Kasumi-1 (cell line): ENCODE measurements around the gene RIN3.

Experiments
- DNase-seq, 2 experiments: peaks; one replicate each; lab custom pipeline; 2025; lab: John Stamatoyannopoulos, UW

Gene RIN3

DNA sequence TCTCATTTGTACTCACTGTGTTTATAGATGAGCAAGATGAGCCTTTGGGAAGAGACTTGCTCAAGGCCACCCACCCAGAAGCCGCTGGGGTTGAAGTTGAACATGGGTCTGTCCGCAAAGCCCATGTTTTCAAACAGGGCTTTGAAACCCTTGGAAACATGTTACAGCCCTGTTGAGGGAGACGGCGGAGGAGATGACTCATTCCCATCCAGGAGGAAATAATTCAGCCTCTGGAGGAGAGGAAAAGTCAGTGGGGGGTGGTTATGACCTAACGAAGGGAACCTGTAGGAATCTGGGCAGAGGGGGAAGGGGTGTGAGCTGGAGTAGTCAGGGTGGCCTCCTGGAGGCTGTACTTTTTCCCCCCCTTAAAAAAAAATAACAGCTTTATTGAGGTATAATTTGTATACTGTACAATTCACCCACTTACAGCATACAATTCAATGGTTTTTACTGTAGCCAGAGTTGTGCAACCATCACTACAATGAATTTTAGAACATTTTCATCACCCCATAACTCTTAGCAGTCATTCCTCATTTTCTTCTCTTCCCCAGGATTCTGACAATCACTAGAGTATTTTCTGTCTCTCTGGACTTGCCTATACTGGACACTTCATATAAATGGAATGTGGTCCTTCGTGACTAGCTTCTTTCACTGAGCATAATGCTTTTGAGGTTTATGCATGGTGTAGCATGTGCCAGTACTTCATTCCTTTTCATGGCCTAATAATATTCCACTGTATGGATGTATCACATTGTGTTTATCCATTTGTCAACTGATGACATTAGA lies 1.9 kb upstream of the RIN3 start:
- DNase-seq: no peak

DNA sequence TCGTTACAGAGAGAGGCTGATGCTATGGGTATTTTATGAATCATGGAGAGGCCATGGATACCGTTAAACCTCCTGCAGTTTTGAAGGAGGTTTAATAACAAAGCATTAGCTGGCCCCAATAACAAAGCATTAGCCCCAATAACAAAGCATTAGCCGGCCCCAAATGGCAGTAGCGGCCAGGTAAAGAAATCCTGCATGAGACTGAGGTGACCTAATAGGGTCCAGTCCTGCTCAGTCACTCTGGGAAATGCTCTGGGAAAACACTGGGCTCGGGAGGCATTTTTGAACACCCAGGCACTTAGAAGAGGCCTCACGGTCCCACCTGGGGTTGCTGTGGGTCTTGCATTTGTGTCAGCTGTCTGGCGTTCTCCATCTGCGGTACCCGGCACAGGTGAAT lies 776 bp upstream of the RIN3 start:
- no peak for DNase-seq

DNA sequence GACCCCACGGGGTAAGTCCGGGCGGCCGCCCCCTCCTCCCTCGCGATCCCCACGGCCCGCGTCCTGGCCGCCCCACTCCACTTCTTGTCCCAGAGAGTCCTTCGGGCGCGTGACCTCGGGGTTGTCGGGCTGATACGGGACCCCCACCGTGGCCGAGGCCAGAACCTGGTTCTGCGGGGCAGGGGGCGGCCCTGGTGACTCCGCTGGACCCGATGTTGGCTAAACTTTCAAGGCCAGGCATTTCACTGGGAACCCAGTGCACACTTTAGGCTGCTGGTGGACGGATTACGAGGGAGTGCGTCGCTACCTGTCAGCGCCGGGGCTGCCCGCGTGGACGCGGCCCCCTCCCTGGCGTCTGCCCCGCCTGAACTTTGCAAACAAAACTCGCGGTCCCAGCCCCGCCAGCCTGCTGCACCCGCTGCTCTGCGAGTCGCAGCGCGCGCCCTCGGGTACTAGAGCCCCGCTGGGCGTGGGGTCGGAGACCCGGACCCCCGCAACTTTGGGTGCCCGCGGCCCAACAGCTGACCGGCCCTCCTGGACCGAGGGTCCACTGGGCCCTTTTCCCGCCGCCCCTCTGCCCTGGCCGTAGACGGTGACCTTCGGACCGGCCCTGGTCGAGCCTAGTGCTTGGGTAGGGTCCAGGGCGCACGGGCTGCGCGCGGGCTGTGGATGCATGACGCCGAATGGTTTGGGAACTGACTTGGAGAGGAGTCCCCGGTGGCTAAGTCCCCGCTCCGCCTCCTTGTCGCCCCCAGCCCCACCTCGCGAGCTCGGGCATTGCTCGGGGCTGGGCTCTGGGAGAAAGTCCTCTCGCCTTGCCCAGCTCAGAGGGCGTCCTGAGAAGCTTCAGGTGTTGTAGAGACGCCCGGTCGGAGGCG lies 624 bp downstream of the RIN3 start:
- DNase-seq: no peak

DNA sequence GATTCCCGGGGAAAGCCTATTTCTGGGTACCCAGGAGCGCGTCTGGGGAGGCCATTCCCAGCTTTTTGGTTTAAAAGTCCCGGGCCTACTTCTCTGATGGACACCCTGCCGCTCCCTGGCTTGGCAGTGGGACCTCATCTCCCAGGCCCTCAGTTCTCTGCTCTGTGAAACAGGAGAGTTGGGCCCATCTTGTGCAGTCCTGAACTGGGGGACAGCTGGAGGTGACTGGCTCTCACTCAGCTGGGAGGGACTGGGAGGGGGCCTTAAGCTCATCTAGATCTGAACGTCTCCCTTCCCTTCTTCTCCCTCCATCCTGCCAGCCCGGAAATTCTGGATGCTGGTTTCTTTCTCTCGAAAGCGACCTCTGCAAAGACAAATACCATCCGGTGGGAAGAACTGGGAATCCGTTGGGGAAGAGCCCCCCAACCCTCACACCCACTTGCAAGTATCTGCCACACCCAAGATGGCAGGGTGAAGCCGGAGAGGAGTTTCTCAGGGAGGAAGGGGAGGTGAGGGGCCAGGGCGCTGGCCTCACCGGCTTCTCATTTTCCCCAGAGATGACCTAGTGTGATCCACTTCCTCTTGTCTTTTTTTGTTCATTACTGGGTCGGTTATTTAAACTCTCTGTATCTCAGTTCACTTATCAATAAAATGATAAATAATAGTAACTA lies 1.4 kb downstream of the RIN3 start:
- no peak for DNase-seq

DNA sequence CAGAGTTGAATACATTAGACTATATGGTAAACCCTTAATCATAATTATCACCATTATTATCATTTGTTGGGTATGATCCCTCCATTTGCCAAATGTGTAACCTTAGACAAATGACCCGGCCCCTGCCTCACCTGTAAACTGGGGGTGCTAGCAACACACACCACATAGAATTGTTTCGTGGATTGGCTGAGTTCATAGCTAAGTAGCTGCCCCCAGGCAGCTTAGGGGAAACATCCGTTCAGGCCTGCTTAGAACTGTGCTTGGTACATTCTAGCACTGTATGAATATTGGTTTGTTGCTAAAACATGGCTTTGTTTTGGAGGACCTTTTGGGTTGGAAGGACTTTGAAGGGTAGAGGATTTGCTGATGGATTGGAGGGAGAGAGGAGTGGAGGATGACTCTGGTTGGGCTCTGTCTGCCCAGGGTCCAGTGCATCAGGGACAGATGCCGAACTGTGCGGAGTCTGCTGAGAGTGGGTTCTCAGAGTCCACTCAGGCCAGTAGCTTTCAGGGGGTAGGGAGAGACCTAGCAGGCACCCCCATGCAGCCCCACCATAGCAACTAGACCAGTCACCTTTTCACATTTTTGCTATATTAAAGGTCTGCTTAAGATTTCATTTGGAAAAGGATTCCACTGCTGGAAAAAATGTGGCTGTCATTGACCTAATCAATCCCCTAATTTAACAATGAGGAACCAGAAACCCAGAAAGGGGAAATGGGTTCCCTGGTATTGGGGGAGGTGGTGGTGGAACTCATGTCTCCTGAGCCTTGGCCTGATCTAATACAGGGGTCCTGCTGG lies 2.2 kb downstream of the RIN3 start:
- no peak for DNase-seq

DNA sequence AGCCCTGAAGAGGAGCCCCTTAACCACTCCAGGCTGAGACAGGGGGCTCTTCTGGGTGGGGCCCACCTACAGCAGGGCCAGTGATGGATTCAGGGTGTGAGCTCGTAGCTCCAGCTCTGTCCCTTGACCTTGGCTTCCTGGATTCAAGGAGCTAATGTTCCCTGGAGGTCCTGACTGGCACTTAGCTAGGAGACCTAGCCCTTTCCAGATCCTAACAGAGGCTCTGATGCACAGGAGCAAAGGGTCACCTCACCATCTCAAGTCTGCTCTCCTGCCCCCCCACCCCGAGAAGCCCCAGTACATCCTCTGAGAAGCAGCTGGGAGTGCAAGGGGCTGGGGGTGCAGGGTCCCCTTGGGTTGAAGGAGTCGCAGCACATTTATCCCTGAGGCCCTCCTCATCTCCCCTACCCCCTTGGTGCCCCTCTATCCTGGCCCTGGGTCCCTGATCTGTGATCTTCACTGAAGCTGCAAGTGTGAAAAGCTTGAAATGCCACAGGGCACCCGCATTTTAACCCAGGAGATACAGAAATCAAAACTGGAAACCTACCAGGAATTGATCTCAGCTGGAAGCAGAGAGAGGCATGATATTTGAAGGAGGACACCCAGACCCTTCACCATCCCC lies 2.9 kb downstream of the RIN3 start:
- no peak for DNase-seq

DNA sequence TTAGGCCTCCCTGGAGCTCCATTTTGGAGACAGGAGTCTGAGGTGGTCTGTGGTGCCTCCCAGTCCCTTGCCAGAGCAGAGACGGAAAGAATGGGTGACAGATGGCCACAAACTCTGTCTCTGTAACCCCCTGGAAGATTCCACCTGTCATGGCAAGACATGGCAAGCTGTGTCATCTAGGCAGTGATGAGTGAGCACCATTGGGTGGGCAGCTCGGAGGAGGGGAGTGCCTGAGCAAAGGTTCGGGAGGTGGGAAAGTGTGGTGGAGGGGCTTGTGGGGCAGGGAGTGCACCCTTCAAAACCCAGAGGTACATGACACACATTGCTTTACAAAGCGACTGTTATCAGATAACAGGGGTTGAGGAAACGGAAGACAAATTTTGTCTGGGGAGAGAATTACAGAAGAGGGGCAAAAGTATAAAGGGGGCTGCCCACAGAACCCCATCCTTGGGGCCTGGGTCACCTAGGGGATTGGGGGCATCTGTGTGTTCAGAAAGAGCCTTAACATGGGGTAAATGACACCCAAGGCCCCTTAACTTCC lies 3.5 kb downstream of the RIN3 start:
- DNase-seq: no peak

DNA sequence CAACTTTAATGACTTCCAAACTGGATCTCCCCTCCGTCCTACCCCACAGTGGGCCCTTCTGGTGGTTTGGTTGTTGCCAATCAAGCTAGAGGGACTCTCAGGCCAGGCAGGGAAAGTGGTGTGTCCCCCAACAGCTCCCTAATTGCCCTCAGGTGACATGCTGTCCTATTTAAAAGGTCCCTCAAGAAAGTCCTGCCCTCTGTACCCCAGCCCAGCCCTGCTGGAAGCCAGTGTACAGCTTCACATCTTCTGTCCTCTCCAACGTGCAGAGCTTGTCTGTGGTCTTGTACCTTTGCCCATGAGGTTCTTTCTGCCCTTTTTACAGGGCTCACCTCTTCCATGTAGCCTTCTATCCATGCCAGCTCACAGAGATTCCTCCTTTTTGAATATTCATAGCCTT lies 4.2 kb downstream of the RIN3 start:
- DNase-seq: no peak

DNA sequence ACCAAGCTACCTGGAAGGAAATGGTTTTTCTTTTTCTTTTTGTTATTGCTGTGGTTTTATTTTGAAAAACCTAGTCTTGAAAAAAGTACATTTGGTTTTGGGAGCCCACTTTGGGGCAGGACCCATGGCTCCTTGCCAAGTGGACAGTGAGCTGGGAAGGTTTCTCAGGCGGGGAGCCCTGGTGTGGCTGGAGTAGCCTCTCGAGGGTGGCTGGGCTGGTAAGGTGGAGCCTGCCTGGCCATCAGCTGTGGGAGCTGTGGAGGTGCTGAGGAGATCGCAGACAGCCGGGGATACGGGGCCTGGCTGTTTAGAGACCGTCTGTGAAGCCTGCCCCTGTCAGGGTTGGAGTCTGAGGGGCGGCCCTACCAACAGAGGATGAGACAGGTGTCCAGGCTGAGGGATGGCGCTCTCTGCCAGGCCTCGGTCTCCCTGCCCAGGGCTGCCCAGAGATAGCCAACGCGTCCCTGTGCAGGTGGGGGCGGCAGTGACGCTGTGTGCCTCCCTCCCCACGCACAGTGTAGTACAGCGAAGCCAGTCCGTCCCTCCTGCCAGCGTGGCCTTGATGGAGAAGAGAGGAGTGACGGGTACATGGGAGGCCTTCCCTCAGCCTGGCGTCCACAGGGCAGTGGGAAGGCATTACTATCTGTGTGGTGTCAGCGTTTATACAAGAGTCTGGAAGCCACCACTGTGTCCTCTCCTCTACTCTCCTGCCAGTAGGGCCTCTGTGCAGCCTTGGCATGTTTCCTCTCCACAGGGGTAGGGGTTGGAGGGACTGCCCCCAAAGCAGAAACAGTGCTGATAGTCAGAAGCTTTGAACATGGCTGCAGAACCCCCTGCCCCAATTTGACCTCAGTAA lies 5.9 kb downstream of the RIN3 start:
- DNase-seq: no peak

DNA sequence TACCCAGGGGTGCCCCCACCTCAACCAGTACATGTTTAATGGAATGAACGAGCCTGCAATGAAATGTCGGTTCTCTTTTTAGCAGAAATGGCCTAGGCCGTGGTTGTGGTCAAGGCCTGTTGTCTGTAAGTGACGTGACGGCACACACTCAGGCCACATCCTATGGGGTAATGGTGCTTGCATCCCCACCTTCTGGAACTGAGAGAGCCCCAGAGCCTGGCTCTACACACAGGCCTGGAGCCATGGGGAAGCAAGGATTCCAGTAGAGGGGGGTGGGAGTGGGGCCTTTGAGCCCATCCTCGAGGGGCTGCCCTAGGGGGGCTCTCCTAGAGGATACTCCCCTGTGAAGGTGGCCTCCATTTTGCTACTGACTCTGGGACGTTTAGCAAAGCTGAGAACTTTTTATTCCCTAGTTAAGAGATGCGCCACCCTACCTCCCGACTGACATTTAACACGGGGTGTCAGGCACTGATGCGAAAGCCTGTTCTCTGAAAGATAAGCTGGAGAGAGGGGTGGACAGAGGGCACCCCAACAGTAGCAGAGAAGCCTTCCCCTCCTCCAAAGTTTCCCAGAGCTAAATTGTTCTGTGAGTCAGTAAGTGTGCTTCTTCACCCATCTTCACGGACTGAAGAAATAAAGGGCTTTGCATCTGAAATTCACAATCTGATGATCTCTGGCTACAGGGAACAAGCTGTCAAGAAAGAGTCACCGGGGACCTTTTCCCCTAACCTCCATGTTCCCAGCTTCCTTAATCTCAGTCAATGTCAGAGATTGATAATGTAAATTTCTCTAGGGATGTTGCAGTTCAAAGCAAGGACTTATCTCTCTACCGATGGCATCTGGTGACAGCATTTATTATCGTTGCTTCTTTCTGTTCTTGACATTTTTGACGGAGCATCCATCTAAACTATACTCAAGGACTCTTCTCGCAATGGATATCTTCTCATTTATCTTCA lies 6.8 kb downstream of the RIN3 start:
- DNase-seq: no peak

DNA sequence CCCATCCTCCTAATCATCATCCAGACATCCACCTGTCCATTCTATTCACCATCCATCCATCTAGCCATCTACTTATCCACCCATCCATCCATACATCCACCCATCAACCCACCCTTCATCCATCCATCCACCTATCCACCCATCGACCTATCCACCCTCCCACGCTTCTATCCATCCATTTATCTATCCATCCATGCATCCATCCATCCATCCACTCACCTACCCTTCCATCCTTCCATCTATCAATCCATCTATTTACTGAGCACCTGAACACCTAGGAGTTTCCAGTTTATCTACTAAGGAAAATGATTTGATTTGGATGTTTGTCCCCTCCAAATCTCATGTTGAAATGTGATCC lies 7.5 kb downstream of the RIN3 start:
- DNase-seq: no peak

DNA sequence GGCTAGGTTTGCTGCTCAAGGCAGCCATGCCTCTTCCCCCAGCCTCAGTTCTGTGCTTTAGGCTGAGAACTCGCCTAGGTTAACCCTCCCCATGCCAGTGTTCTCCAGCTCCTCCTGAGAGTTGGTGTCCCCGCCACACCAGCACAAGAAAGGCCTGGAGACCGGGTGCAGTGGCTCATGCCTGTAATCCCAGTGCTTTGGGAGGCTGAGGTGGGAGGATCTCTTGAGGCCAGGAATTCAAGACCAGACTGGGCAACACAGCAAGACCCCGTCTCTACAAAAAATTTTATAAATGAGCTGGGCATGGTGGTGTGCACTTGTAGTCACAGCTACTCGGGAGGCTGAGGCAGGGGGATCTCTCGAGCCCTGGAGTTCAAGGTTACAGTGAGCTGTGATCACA lies 10.2 kb downstream of the RIN3 start:
- no peak for DNase-seq

DNA sequence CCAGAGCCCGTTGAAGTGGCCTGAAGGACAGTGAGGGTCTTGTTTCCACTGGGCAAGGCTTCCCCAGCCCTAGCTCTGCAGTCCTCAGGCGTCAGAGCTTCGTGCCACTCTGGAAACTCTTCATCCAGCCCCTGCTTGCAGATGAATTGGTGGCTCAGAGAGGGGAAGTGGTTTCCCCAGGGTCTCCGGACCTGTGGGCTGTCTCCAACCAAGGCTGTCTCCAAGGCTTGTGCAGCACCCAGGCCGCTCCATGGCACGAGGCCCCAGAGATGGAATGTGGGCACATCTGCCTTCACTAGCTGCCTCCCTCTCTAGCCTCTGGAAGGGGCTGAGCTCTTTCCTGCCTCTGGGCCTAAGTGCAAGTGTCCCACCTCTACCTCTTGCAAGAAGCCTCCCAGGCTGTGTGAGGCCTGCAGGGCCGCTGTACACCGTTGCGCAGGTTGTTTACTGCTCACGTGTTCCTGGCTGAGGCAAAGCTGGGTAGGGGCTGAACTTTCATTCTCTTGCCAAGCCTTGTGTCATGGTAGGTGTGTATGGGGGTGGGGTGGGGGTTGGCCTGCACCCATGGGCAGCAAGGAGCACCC lies 11.1 kb downstream of the RIN3 start:
- DNase-seq: peak; percentile 78 to 80

DNA sequence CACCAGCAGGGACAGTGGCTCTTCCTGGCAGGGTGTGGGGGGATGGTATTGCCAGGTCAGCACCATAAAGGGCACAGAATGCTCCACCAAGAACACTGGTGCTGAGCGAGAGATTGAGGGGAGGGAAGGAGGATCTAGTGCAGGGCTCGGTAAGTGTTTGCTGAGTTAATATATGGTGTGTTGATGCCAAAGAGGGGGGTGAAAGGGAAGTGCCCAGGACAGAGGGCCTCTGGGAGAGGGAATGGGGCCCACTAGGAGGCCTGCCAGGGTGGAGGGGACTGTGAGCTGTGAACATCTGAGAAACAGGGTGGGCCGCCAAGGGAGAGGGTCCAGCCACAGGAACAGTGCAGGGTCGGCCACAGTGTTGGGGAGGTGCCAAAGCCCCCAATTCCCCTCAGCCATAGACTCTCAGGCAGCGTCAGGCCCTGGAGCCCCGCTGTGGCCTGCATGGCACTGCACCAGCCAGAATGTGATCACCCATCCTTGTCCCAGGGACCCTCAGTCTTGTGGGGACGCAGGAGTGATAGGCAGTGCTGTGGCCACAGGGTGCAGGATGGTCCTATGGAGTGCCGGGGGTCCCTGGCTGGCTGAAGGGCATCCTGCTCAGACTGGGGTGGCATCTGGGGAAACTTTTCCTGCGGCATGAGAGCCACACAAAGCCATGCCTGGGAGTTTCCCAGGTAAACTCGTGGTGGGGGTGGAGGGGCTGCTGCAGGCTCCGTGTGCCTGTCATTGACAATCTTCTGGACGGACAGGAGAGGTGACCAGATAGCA lies 11.9 kb downstream of the RIN3 start:
- DNase-seq: no peak

DNA sequence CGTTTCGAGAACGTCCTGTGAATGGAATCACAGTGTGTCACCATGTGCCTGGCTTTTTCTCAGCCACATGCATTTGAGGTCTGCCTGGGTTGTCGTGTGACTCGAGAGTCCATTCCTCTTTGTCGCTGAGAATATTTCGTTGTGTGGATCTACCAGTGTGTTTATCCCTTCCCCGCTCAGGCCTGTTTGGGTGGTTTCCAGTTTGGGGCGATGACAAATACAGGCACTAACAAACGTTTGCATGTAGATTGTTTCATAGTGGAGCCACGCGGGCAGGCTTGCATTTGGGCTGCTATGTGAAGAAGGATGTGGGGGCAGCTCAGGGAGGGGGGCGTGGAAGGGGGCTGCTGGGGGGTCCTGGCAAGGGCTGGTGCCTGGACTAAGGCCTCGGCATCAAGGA lies 14.1 kb downstream of the RIN3 start:
- DNase-seq: no peak

DNA sequence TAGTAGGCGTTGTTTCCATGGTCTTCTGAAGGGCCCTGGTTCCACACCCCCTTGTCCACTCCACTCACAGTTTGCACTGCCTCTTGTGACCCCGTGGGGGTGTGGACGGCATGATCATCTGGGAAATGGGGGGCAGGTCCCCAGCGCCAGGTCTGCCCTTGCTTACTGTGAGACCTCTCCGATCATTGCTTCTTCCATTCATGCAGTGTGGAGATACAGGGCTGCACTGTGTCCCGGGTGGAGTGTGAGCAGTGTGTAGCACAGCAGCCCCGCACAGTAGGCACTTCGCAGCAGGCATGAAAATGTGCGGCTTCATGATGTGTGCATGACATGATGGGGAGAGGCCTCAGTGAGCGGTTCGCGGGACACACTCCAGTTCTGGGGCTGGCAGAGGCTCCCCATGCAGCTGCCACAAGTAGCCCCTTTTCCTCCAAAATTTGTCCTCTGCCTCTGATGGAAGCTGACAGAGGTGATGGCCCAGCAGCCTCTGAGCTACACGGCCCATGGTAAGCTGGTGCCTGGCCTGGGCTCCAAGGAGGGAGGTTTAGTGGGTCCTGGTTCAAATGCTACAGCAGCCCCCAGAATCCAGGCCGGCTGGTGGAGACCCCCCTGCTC lies 15.0 kb downstream of the RIN3 start:
- no peak for DNase-seq

DNA sequence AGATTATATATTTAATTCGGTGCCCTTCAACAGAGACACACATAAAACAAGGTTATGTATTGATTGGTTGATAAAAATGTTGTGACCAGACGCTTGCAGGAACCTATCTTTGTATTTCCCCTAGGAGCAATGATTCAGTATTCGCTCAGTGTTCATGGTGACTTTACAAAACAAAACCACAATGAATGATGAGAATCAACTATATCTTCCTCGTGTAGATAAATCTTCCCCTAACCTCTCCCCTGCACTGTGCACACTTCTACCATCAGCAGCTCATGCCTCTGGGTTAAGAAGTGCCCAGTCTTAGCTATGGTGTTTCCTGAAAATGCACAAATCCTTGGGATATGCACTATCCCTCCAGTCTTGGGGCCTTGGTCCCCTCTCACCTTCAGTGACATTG lies 16.3 kb downstream of the RIN3 start:
- no peak for DNase-seq
